GM21737 (cell line): ENCODE results near the gene BMPR2.
"Not testable (repeated sequence)": the region's sequence is repeated elsewhere in the genome, so short reads cannot be mapped to it uniquely, and the experiment has no call there.

Experiments used
- ATAC-seq: cut with Tn5 transposase; IDR thresholded peaks from one replicate; pipeline ENCODE4 v1.9.1; 2021; ENCODE audit warnings: mild to moderate bottlenecking, moderate library complexity; ENCODE audit not compliant: unreplicated experiment

Gene BMPR2

DNA sequence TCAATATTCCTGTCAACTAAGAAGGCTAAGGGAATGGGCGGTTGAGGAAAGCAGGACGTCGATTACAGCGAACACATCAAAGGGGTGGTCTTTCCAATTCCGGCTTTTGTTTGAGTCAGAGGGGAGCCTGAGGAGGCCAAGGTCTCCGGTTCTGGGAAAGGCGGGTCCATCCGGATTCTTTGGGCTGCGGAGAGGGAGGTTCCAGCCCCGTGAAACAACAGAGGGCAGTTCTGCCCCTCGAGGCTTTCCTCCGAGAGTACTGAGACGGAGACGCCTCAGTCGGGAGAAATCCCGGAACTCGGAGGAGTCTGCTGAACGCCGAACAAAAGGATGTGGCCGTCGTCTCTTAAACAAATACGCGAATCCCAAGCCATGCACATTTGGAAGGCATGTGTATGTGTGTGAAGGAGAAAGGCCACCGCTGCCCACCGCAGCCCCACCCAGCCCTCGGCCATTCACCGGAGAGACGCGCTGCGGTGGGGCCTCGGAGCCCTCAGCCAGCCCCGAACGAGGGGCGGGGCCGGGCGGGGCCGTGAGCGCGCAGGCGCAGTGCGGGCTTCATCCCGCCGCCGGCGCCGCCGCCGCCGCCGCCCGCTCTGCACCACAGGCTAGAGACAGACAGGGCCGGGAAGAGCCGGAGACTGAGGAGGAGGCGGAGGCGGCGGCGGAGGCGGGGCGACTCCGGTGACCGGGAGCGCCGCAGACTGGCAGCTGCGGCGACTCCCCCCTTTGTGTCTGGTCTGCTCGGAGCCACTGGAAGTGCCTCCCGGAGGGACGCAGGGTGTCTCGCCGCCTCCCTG lies at the start of gene BMPR2:
TSS of gene BMPR2 (plus strand) at position 719 of the 800 bp plus-strand sequence. CDS start 1,148 bp downstream, outside the sequence.
- ATAC-seq = peak; percentile 64

- no peak for ATAC-seq
Measured at GRCh38 chr2:202327858-202328257, 48.3 kb upstream of the BMPR2 start.

- ATAC-seq = no peak
Measured at GRCh38 chr2:202335791-202336467, 40.2 kb upstream of the BMPR2 start.

DNA sequence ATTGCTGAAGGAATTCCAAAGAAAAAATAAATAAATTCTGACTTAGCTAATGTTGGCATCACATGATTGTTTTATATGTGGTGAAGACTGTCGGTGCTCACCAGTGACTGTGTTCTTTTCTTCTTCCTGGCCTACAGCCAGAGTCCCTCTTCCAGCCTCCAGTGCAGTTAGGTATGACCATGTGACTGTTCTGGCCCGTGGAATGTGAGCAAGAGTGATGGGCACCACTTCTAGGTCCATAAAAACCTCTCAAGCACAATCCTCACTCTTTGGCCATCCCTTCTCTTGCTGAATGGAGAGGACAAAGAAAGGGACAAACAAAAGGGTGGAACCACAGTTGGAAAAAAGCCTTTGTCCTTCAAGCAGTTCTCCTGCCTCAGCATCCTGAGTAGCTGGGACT lies 39.0 kb upstream of the BMPR2 start:
- ATAC-seq = no peak

- no peak for ATAC-seq
Measured at GRCh38 chr2:202337706-202338346, 38.3 kb upstream of the BMPR2 start.

GRCh38 chr2:202339071-202339870 lies 36.9 kb upstream of the BMPR2 start:
- ATAC-seq = no peak

DNA sequence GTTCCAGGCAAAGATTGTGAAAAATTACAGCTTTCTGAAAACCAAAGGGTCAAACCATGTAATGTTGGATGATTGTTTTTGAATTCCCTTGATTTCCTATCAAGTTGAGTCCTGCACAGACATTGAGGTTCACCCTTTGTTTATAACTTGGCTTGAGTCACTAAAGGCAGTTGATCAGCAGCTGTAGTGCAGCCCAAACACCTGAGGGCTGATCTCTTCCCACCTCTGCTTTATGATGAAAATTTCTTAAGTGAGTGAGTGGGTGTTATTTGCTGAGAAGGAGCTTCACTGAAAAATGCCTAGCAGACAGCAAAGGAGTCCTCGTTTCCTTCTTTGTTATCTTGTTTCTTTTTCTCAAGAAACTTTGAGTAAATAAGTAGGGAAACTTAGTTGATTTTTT lies 31.9 kb upstream of the BMPR2 start:
- ATAC-seq = no peak

GRCh38 chr2:202346180-202346579 lies 29.9 kb upstream of the BMPR2 start:
- no peak for ATAC-seq

GRCh38 chr2:202353430-202353829 lies 22.7 kb upstream of the BMPR2 start:
- no peak for ATAC-seq

GRCh38 chr2:202355993-202356505 lies 20.1 kb upstream of the BMPR2 start:
- no peak for ATAC-seq

DNA sequence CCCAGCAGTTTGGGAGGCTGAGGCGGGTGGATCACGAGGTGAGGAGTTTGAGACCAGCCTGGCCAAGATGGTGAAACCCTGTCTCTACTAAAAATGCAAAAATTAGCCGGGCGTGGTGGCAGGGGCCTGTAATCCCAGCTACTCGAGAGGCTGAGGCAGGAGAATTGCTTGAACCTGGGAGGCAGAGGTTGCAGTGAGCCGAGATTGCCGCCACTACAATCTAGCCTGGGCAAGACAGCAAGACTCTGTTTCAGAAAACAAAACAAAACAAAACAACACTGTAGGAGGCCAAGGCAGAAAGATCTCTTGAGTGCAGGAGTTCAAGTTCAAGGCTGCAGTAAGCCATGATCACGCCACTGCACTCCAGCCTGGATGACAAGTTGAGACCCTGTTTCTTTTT lies 17.2 kb upstream of the BMPR2 start:
- ATAC-seq = not testable (repeated sequence)

DNA sequence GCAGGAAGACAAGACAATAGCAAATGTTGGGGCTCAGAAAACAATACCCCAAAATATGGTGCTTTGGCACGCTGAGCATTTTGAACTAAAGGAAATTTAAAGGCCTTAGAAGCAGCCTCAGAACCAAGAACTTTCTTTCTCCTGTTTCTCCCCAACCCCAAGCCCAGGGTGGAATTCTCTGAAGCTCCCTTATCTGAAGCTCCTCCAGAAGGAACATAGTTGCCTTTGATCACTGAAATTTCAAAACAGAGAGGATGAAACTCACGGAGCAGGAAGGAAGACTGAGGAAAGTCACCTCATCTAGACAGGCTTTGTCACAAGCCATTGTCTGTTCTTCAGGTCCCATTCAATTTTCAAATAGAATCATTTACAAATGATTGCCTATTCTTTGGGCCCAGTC lies 15.5 kb upstream of the BMPR2 start:
- no peak for ATAC-seq

GRCh38 chr2:202361108-202361507 lies 15.0 kb upstream of the BMPR2 start:
- no peak for ATAC-seq

- ATAC-seq = no peak
Measured at GRCh38 chr2:202373490-202373889, 2.6 kb upstream of the BMPR2 start.

DNA sequence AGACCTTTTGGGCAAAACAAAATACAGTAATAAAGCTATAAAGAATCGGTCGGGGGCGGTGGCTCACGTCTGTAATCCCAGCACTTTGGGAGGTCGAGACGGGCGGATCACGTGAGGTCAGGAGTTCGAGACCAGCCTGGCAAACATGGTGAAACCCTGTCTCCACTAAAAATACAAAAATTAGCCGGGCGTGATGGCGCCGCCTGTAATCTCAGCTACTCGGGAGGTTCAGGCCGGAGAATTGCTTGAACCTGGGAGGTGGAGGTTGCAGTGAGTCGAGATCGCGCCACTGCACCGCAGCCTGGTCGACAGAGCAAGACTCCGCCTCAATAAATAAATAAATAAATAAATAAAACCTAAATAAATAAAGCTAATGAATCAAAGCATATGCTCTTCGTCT lies 1.7 kb upstream of the BMPR2 start:
- ATAC-seq = not testable (repeated sequence)

DNA sequence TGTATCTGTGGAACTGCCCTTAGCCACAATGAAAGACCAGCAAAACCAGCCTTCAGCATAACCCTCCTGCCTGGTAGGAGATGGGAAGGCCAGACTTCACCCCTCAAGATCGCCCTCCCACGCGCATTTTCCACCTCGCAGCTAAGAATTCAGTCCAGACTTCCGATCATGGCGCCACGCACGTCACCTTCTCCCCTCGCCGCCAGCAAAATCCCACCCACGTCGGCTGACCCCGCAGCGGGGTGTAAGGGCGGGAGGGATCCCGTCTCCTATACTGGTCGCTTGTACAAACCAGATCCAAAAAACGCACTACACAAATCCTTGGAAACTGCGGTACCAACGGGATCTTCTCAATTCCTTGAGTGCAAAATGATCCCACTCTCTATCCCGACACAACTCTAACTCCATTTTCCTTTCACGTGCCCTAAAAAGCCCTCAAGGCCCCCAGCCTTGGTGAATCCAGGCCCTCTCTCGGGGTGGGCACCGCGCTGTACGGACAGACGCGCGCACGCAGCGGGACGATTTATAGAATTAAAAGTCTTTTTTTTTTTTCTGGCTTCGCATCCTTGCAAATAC lies 1.0 kb upstream of the BMPR2 start:
- no peak for ATAC-seq

GRCh38 chr2:202376460-202377206 lies 506 bp downstream of the BMPR2 start:
- no peak for ATAC-seq

- ATAC-seq = no peak
Measured at GRCh38 chr2:202377207-202377761, 1.2 kb downstream of the BMPR2 start.

GRCh38 chr2:202378001-202378400 lies 1.9 kb downstream of the BMPR2 start:
- ATAC-seq = no peak
